Measurements from ENCODE around the gene KRT39.
"Not testable (repeated sequence)": the region's sequence is repeated elsewhere in the genome, so short reads cannot be mapped to it uniquely, and the experiment has no call there.

KRT39 gene

GRCh38 chr17:40966848-40967247, at the start of gene KRT39:
Gene KRT39, minus strand, starts transcription at chr17:40966948. Its CDS starts 92 bp downstream, at chr17:40966856.
- H3K36me3 Mint-ChIP-seq = no peaks in the 10 kb centered on the region
- no peak within 1 kb of the TSS for H3K4me3 Mint-ChIP-seq
- ATAC-seq (no peak), DNase-seq (ENCODE audit: low spot score in 2 of 2) (no peak)
- no peaks in the 10 kb centered on the region for H3K9me3 Mint-ChIP-seq
- H3K4me1 Mint-ChIP-seq = no peaks in the 10 kb centered on the region
- H3K27ac Mint-ChIP-seq = no peak within 1 kb of the TSS

DNA sequence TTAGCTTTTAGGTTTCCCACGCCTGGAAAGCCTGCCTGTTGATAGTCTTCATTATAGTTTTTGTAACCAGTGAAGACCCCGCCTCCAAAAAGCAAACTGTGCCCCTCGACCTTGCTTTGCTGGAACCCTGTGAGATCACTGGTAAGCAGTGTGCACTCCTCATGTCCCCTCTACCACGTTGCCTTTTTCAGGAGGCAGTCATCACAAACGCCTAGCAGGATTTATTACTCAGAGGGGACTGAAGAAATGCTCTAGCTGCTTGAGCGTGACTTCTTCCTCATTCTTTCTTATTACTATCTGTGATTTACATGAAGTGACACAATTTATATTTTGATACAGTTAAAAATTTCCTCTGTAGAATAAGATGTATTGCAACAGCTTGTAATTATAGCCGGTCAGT, 48.7 kb upstream of the KRT39 start:
- no peak overlapping the region for H3K4me3 Mint-ChIP-seq
- no peak overlapping the region for H3K27ac Mint-ChIP-seq
- no peak for DNase-seq (ENCODE audit: low spot score in 2 of 2)
- H3K9me3 Mint-ChIP-seq = no peaks in the 10 kb centered on the region
- no peak for ATAC-seq
- no peaks in the 10 kb centered on the region for H3K36me3 Mint-ChIP-seq
- no peaks in the 10 kb centered on the region for H3K4me1 Mint-ChIP-seq

- no peak for DNase-seq (ENCODE audit: low spot score in 2 of 2)
- Mint-ChIP-seq H3K9me3 (no peaks in the 10 kb centered on the region), H3K36me3 (no peaks in the 10 kb centered on the region), H3K4me3 (no peak overlapping the region), H3K27ac (no peak overlapping the region), H3K4me1 (no peaks in the 10 kb centered on the region)
- no peak for ATAC-seq
These were observed 46.9 kb upstream of the KRT39 start for GRCh38 chr17:41013606-41014005.

- ATAC-seq (no peak), DNase-seq (ENCODE audit: low spot score in 2 of 2) (no peak)
- no peak overlapping the region for H3K27ac Mint-ChIP-seq
- H3K9me3 Mint-ChIP-seq = no peaks in the 10 kb centered on the region
- H3K36me3 Mint-ChIP-seq = no peaks in the 10 kb centered on the region
- no peak overlapping the region for H3K4me3 Mint-ChIP-seq
- no peaks in the 10 kb centered on the region for H3K4me1 Mint-ChIP-seq
These were observed 46.4 kb upstream of the KRT39 start for GRCh38 chr17:41013181-41013580.

DNA sequence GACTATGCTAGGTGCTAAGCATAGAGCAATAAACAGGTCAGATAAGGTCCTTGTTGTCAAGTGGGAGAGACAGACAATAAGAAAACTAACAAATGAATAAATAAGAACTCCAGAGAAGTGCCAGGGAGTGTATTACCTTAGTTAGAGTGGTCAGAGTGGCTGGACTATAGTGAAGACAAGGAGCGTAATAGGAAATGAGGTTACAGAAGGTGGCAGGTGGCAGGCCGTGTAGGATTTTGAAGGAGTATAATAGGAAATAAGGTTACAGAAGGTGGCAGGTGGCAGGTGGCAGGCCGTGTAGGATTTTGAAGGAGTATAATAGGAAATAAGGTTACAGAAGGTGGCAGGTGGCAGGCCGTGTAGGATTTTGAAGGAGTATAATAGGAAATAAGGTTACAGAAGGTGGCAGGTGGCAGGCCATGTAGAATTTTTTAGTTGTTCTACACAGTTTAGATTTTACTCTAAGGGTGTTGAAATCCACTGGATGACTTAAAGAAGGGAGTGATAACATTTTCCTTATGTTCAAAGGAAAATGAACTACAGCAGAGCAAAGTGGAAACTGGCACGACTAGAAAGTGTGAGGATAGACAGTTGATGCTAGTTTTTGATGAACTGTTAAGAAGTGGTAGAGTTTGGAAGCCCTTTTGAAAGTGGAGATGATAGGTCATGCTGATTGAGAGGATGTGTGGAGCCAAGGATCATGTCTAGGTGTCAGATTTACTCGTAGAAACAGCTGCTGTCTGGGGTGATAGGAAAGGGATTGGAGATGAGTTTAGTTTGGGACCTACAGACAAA, 45.8 kb upstream of the KRT39 start:
- Mint-ChIP-seq H3K36me3 (no peaks in the 10 kb centered on the region), H3K4me3 (no peak overlapping the region), H3K9me3 (no peaks in the 10 kb centered on the region), H3K27ac (no peak overlapping the region), H3K4me1 (no peaks in the 10 kb centered on the region)
- DNase-seq (ENCODE audit: low spot score in 2 of 2) (no peak), ATAC-seq (no peak)

- Mint-ChIP-seq H3K27ac (no peak overlapping the region), H3K4me3 (no peak overlapping the region), H3K4me1 (no peaks in the 10 kb centered on the region), H3K36me3 (no peaks in the 10 kb centered on the region), H3K9me3 (no peaks in the 10 kb centered on the region)
- DNase-seq (ENCODE audit: low spot score in 2 of 2) (no peak), ATAC-seq (no peak)
These were observed 43.7 kb upstream of the KRT39 start for GRCh38 chr17:41010441-41010840.

DNA sequence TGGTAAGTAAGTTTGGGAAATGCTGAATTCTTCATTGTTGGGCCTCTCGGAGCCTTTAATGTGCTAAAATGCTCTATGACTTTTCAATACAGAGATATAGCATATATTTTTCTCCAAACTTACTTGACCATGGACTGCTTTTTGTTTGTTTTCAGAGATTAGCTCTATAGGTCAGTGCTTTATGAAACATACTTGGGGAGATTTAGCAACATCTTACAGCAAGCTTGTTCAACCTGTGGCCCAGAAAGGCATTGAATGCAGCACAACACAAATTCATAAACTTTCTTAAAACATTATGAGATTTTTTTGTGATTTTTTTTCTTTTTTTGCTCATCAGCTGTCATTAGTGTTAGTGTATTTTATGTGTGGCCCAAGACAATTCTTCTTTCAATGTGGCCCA, 43.2 kb upstream of the KRT39 start:
- no peak for DNase-seq (ENCODE audit: low spot score in 2 of 2)
- ATAC-seq = no peak
- Mint-ChIP-seq H3K9me3 (no peaks in the 10 kb centered on the region), H3K27ac (no peak overlapping the region), H3K4me1 (no peaks in the 10 kb centered on the region), H3K4me3 (no peak overlapping the region), H3K36me3 (no peaks in the 10 kb centered on the region)

- Mint-ChIP-seq H3K4me1 (no peaks in the 10 kb centered on the region), H3K36me3 (no peaks in the 10 kb centered on the region), H3K9me3 (no peaks in the 10 kb centered on the region)
These were observed 42.6 kb upstream of the KRT39 start for GRCh38 chr17:41009301-41009760.

GRCh38 chr17:41008811-41009210, 42.1 kb upstream of the KRT39 start, which contains the start of gene KRTAP3-1:
Gene KRTAP3-1, minus strand, starts transcription at chr17:41009128. Its CDS starts 54 bp downstream, at chr17:41009074.
- Mint-ChIP-seq H3K4me3 (no peak within 1 kb of the TSS), H3K4me1 (no peaks in the 10 kb centered on the region), H3K27ac (no peak within 1 kb of the TSS), H3K36me3 (no peaks in the 10 kb centered on the region), H3K9me3 (no peaks in the 10 kb centered on the region)
- DNase-seq (ENCODE audit: low spot score in 2 of 2) = no peak
- ATAC-seq = peak; percentile 26

More at GRCh38 chr17:41009301-41009760, 42.6 kb upstream of the KRT39 start:
- H3K27ac Mint-ChIP-seq = no peak overlapping the region
- ATAC-seq (no peak), DNase-seq (ENCODE audit: low spot score in 2 of 2) (no peak)
- no peak overlapping the region for H3K4me3 Mint-ChIP-seq

DNA sequence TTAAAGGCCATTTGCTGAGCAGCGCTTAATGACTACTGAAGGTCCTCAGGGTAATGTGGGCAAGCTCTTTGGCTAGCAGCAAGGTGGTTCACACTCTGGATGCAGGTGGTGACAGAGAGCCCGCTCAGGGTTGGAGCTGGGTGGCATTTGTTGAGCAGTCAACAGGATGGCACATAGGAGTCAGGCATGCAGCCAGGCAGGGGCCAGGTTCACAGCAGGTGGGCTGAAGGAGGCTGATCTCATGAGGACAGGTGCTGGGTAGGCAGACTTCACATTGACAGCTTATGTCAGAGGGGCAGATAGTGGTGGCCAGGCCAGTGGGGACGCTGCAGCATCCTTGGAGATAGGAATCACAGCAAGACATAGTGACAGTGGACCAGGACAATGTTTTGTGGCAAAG, 37.6 kb upstream of the KRT39 start:
- Mint-ChIP-seq H3K9me3 (no peaks in the 10 kb centered on the region), H3K27ac (no peak overlapping the region), H3K36me3 (no peaks in the 10 kb centered on the region), H3K4me3 (no peak overlapping the region), H3K4me1 (no peaks in the 10 kb centered on the region)
- ATAC-seq = no peak
- DNase-seq (ENCODE audit: low spot score in 2 of 2) = no peak

GRCh38 chr17:41003926-41004325, 37.2 kb upstream of the KRT39 start:
- H3K9me3 Mint-ChIP-seq = no peaks in the 10 kb centered on the region
- no peak for DNase-seq (ENCODE audit: low spot score in 2 of 2)
- H3K36me3 Mint-ChIP-seq = no peaks in the 10 kb centered on the region
- ATAC-seq = no peak
- H3K27ac Mint-ChIP-seq = no peak overlapping the region
- no peak overlapping the region for H3K4me3 Mint-ChIP-seq
- no peaks in the 10 kb centered on the region for H3K4me1 Mint-ChIP-seq

- no peak for ATAC-seq
- no peak for DNase-seq (ENCODE audit: low spot score in 2 of 2)
- Mint-ChIP-seq H3K27ac (no peak overlapping the region), H3K9me3 (no peaks in the 10 kb centered on the region), H3K4me1 (no peaks in the 10 kb centered on the region), H3K4me3 (no peak overlapping the region), H3K36me3 (no peaks in the 10 kb centered on the region)
These were observed 36.1 kb upstream of the KRT39 start for GRCh38 chr17:41002814-41003213.

DNA sequence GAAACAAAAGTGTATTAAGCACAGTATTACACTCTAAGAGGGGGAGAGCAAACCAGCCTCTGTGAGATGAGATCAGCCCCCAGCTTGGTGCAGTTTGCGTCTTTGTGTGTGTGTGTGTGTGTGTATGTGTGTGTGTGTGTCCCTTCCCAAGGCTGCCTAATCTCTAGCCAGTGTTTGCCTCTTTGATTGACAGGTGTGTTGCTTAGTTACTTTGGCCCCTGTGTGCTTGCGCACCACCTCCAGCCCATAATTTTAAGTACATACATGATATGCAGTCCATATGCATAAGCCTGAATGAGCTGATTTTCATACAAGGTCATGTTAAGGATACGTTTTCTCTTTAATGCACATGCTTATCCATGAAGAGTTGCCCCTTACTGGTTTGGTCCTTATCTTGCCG, 35.0 kb upstream of the KRT39 start:
- no peaks in the 10 kb centered on the region for H3K36me3 Mint-ChIP-seq
- H3K4me1 Mint-ChIP-seq = no peaks in the 10 kb centered on the region
- no peak overlapping the region for H3K4me3 Mint-ChIP-seq
- H3K27ac Mint-ChIP-seq = no peak overlapping the region
- DNase-seq (ENCODE audit: low spot score in 2 of 2) (no peak), ATAC-seq (no peak)
- H3K9me3 Mint-ChIP-seq = no peaks in the 10 kb centered on the region

- not testable (repeated sequence) for H3K9me3 Mint-ChIP-seq; H3K4me1 Mint-ChIP-seq; H3K36me3 Mint-ChIP-seq; H3K27ac Mint-ChIP-seq; H3K4me3 Mint-ChIP-seq; ATAC-seq; DNase-seq (ENCODE audit: low spot score in 2 of 2)
These were observed 32.8 kb upstream of the KRT39 start, which contains the start of gene KRTAP3-2 for GRCh38 chr17:40999563-40999962. Gene KRTAP3-2, minus strand, starts transcription at chr17:40999906. Its CDS starts 53 bp downstream, at chr17:40999853.

DNA sequence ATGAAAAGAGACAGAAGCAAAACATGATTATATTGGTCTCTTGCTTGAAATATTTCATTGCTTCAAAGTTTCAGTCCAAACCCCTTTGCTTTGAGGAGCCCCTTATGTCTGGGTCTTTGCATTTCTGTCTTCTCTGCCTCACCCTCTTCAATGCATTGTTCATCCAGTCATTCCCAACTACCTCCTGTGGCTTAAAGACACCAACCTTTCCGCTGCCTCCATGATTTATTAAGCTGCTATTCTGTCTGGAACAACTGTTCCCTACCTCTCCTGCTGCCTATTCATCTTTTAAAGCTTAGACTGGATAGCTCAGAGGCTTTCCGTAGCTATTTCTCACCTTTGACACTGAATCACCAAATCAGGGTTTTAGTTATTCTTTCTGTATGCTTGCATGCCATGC, 30.6 kb upstream of the KRT39 start:
- ATAC-seq (no peak), DNase-seq (ENCODE audit: low spot score in 2 of 2) (no peak)
- no peaks in the 10 kb centered on the region for H3K4me1 Mint-ChIP-seq
- no peaks in the 10 kb centered on the region for H3K9me3 Mint-ChIP-seq
- no peaks in the 10 kb centered on the region for H3K36me3 Mint-ChIP-seq
- H3K4me3 Mint-ChIP-seq = no peak overlapping the region
- no peak overlapping the region for H3K27ac Mint-ChIP-seq

- no peak overlapping the region for H3K4me3 Mint-ChIP-seq
- ATAC-seq (no peak), DNase-seq (ENCODE audit: low spot score in 2 of 2) (no peak)
- H3K9me3 Mint-ChIP-seq = no peaks in the 10 kb centered on the region
- H3K4me1 Mint-ChIP-seq = no peaks in the 10 kb centered on the region
- H3K36me3 Mint-ChIP-seq = no peaks in the 10 kb centered on the region
- no peak overlapping the region for H3K27ac Mint-ChIP-seq
These were observed 30.1 kb upstream of the KRT39 start for GRCh38 chr17:40996829-40997228.

Measured in stimulated activated effector memory CD8-positive, alpha-beta T cell treated with anti-CD3 and anti-CD28 coated beads, Interleukin-12 subunit alpha, Interleukin-12 subunit beta, amount 100 ng/mL, for 72 hours (primary cell).